GM04504 (cell line): ENCODE results near the gene EPX.
A peak's percentile ranks its signal among the peaks of the same experiment; 100 is the strongest.

Experiments used
- DNase-seq: peaks from one replicate; pipeline ENCODE4 v3.0.0-alpha.2; 2012; ENCODE audit warnings: low read depth

The EPX gene

GRCh38 chr17:58186591-58186990, 5.9 kb upstream of the EPX start:
- no peak for DNase-seq

DNA sequence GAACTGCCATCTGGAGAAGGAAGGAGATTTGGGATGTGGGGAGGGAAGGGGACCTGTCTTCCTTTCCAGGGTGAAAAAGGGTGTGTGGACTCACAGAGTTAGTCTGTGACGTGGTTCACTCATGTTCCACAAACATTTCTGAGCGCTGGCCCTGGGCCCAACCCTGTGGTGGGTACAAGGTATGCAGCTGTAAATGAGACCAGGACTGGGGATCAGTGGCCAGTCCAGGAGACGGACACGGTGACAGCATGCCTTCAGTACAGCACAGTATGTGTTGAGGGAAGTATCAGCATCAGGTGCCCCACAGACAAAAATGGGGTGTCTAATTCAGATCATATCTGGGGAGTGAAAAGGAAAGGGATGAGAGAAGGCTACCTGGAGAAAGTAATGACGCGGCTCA, 5.5 kb upstream of the EPX start:
- DNase-seq, result no peak

- DNase-seq, result no peak
Measured at GRCh38 chr17:58187675-58188074, 4.9 kb upstream of the EPX start.

DNA sequence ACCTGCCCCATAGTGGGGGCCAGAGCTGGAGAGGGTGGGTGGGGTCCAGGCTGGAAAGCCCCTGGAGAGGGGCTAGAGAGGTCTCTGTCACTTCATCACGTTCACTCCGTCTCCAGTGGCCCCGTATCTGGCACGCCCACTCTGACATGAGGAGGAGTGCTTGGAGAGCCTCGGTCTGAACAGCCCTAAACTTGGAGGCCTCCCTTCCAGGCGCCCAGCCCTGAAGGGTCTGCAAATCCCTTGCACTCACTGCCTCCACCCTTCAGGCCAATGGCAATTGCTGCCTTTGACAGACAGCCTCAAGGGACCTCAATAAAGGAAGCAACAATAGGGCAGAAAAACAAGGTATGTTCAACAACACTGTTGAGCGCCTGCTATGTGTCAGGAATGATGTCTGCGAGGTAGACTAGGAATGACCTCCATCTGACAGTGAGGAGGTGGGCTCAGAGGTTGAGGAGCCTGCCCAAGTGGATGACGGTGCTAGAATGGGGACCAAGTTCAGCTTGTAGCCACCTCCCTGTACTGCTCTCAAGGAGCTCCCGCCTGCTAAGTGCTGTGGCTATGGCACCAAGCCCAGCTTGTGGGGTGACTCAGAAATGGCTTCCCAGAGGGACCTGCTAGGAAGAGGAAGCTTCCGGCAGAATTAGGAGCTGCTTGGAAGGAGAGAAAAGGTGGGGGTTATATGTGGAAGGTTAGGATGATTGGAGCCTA, 2.9 kb upstream of the EPX start:
- DNase-seq, result peak; percentile 78

GRCh38 chr17:58191241-58191896, 1.2 kb upstream of the EPX start:
- DNase-seq, result no peak

DNA sequence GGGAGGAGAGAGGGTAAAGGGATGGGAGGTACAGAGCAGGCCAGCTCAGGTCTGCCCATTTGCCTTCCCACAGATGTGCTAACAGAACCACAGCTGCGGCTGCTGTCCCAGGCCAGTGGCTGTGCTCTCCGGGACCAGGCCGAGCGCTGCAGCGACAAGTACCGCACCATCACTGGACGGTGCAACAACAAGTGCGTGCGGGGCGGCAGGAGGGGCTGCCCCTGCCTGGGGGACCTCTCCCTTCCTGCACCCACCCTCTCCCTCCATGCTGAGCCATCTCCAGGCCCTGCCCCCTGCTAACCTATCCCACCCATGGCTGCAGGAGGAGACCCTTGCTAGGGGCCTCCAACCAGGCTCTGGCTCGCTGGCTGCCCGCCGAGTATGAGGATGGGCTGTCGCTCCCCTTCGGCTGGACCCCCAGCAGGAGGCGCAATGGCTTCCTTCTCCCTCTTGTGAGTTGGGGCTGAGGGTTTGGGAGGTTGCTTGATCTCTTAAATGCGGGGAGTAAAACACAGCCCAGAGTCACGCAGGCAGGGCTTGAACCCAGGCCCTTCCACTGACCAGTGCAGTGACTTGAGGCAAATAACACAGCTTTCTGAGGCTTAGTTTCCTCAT, 1.2 kb downstream of the EPX start:
- no peak for DNase-seq

DNA sequence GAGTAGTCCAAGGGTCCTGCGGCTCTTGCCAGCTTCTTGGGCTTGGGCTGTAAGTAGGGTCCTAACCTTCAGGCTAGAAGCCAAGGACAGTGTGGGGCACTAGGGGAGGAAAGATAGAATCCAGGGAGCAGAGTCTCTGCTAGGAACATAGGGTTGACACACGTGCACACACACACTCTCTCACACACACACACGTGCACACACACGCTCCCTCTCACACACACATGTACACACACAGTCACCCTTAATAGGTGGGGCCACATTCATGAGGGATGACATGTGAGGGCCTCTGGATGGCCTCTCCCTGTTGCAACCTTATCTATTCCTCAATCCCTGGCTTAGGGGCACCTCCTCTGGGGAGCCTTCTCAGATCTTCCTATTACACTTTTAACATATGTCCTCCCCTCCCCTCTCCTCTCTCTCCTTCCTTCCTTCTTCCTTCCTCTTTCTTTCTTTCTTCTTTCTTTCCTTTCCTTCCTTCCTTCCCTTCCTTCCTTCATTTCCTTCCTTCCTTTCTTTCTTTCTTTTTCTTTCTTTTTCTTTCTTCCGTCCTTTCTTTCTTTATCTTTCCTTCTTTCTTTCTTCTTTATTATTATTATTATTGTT, 3.1 kb downstream of the EPX start:
- no peak for DNase-seq

DNA sequence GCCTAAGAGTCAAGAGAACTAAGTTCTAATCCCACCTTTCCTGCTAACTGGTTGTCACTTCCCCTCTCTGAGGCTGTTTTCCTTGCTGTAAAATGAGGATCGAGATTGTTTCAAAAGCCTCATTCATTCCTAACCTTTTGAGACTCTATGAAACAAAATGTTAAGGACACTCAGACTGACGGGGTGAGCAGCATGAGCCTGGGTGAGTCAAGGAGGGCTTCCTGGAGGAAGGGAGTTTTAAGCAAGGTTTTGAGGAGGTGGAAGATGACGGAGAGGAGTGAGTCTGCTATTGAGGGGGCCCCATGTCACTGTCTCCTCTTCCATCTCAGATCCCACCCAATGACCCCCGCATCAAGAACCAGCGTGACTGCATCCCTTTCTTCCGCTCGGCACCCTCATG, 4.1 kb downstream of the EPX start:
- no peak for DNase-seq

DNA sequence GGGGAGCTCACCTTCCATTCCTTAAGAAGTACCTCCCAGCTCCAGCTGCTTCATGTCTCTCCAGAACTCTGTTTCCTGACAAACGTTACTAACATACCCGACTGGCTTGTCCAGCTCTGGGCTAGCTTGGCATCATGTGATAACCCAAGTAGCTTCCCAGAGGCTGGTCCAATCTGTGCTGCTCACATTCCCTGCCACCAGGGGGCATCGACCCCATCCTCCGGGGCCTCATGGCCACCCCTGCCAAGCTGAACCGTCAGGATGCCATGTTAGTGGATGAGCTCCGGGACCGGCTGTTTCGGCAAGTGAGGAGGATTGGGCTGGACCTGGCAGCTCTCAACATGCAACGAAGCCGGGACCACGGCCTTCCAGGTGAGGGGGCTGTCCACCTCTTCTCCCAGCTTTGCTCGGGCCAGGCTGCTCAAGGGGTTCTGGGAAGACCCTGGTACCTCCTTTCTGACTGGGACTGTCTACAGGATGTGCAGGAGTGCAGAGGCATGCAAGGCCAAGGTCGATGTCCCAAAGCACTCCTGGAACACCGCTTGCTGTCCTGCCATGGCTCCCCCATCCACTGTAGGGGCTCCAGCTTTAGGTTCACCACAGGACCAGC, 7.6 kb downstream of the EPX start:
- peak; percentile 17 for DNase-seq

DNA sequence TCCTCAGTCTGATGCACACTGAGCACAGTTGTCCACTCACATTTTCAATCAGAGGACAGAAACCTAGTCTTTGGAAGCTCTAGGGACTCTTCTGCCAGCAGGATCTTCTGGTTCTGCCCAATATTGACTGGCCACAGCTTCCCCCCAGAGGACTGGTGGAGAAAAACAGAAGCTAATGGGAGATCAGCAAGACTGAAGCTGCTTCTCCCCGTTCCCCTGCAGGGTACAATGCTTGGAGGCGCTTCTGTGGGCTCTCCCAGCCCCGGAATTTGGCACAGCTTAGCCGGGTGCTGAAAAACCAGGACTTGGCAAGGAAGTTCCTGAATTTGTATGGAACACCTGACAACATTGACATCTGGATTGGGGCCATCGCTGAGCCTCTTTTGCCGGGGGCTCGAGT, 10.3 kb downstream of the EPX start:
- DNase-seq, result no peak

DNA sequence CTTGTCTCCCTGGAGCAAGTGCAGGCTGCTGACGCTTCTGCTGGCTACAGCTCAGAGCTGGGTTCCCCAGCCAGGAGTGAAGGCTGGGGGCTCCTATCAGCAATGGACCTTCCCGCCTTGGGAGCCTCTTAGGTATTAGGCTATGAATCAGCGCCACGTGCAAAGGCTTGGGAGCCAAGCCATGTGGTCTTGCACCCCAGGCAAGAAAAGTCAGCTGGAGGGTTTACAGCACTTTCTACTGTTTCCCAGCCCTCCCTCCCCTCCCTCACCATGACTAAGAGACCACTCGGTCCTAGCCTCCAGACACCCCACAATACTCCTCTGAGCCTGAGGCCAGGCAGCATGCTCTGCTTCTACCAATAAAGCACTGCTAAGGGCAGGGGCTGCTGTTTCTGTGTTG, 12.3 kb downstream of the EPX start:
- DNase-seq, result no peak

- no peak for DNase-seq
Measured at GRCh38 chr17:58205936-58206335, 13.4 kb downstream of the EPX start.

- no peak for DNase-seq
Measured at GRCh38 chr17:58207451-58207850, 14.9 kb downstream of the EPX start.

GRCh38 chr17:58208344-58208743, 15.8 kb downstream of the EPX start:
- DNase-seq, result no peak

- no peak for DNase-seq
Measured at GRCh38 chr17:58210922-58211321, 18.4 kb downstream of the EPX start.

- DNase-seq, result no peak
Measured at GRCh38 chr17:58215685-58216084, 23.2 kb downstream of the EPX start.

DNA sequence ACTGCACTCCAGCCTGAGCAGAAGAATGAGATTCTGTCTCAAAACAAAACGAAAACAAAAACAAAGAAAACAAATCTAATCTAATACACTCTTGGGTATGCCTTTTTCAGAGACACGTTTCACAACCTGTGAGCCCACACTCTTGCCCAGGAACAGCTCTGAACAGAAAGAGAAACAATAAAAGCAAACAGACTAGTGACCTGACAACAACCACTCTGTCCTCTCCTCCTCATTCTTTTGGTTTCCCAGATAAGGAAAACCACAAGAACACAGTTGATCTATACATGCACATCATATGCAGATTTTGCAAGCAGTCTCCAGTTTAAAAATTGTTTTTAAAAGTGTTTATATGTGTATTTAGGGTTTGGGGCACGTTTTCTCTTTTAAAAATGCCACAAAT, 25.2 kb downstream of the EPX start:
- no peak for DNase-seq

- DNase-seq, result peak; percentile 75
Measured at GRCh38 chr17:58219007-58219788, 26.7 kb downstream of the EPX start, which contains the start of gene MKS1. TSS of gene MKS1 (minus strand) at chr17:58219255. CDS start at chr17:58219230, 25 bp downstream.

DNA sequence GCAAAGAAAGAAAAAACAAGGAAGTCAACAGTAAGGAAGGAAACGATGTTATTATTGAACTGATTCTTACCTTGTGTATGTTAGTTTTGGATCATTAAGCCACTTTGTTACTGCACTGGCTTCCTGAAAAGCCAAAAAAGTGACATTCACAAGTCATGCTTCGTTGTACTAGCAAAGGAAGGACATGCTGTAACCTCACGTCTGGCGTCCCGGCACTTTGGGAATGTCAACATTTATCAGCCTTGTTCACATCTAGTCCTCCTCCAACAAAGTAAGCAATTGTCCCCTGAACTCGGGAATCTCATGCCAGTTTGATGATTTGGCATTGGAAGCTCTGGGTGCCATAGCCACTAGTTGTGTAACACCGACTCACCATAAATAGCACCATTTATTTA, 27.3 kb downstream of the EPX start:
- no peak for DNase-seq

- DNase-seq, result peak; percentile 17
Measured at GRCh38 chr17:58224315-58224714, 31.8 kb downstream of the EPX start.

DNA sequence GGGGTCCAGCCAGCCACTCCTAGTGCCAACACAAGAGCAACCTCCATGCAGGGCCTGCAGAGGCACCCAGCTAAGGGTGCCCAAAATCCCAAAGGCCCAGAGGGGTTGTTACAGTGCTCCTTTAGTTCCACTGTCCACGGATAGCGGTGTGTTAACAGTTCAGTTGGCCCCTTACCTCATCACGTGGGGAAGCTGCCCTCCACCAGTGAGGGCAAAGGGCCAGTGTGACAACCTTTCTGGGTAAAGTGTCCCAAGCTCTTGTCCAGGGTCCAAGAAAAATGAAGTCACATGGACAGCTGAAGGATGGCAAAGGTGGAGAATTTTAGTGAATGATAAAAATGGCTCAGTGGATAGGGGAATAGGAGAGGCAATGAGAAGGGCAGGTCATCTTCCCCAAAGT, 35.2 kb downstream of the EPX start:
- DNase-seq, result no peak

DNA sequence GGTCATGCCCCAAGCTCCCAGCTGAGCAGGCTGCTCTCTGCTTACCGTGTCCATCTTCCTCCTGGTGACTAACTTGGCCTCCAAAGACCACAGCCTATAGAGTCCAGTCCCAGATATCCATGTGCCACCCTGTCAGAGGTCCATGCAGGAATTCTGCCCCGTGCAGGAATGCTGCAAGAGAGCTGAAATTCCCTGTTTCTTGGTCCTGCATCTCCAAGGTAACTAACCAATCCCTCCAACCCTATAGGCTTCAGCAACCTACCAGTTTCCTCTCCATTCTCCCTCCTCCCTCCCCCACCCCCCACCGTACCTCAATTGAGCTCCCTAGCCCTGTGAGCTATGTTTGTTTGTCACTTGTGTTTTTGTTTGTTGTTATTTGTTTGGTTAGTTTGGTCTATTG, 36.2 kb downstream of the EPX start:
- no peak for DNase-seq
